K562 (cell line): ENCODE results near the gene COL4A4.

ENCODE experiments used
- CTCF ChIP-seq, 3 experiments: IDR thresholded peaks in 2 of 3; conservative IDR thresholded peaks in 1 of 3; 2 replicates each; pipeline ENCODE4 v1.5.1; 2011 to 2012; ENCODE audit warnings: low read length in 3 of 3, mild to moderate bottlenecking in 3 of 3, control low read depth in 2 of 3, improper control_type of control experiment in 1 of 3, inconsistent platforms in 1 of 3, low read depth in 1 of 3, mixed read lengths in 1 of 3, moderate library complexity in 1 of 3; ENCODE audit not compliant: insufficient read depth in 2 of 3
- GABPA ChIP-seq: fragments of 200-800 bp; sonication (Bioruptor generic); conservative IDR thresholded peaks from 2 replicates; pipeline ENCODE4 v1.6.1; 2016; ENCODE audit warnings: low read depth, missing genetic modification characterization, missing compliant biosample characterization
- KLF16 ChIP-seq: IDR thresholded peaks from 2 replicates; pipeline ENCODE4 v1.6.1; 2016; ENCODE audit warnings: antibody characterized with exemption
- PHF21A ChIP-seq: fragments of 450-650 bp; IDR thresholded peaks from 2 replicates; pipeline ENCODE4 v1.6.1; 2017; ENCODE audit warnings: low read depth, borderline replicate concordance
- ZNF764 ChIP-seq: fragments of 250-450 bp; sonication (Bioruptor Pico); IDR thresholded peaks from 2 replicates; pipeline ENCODE4 v1.4.0; 2020; ENCODE audit warnings: low read depth, mild to moderate bottlenecking, moderate library complexity

GRCh38 chr2:226973816-226974215, 190.2 kb downstream of the COL4A4 start:
- TF ChIP-seq KLF16 = no peak
- no peak for TF ChIP-seq GABPA (tag)
- no peak for TF ChIP-seq CTCF (IDR thresholded peaks at IDR 0.05 in 2 of 3, conservative IDR thresholded peaks at IDR 0.05 in 1 of 3; ENCODE audit: insufficient read depth in 2 of 3, low read depth in 1 of 3, low read length in 3 of 3)
- TF ChIP-seq ZNF764 = no peak
- no peak for TF ChIP-seq PHF21A
